ENCODE measurements around the gene APPBP2.

Gene APPBP2

GRCh38 chr17:60471451-60471850 is 54.6 kb downstream of the APPBP2 start:
- POLR2A ChIA-PET: no interaction called here
- TF ChIP-seq CTCF (IDR thresholded peaks at IDR 0.05; ENCODE audit: insufficient read depth, low read length, missing control alignments): no peak
- CTCF ChIA-PET: interaction anchor here (3.9 kb wide), 1 partner anchor 168 kb away, joined by 27 read pairs; no protein-coding TSS in a partner anchor
- no peak for DNase-seq (ENCODE audit: low read depth, low spot score)
- no peak overlapping the region for H3K4me3 ChIP-seq (ENCODE audit: low read depth, low read length)

GRCh38 chr17:60468371-60468770 is 57.7 kb downstream of the APPBP2 start:
- no peak overlapping the region for H3K4me3 ChIP-seq (ENCODE audit: low read depth, low read length)
- ChIA-PET POLR2A (no interaction called here), CTCF (interaction anchor here (3.9 kb wide), 1 partner anchor 171 kb away, joined by 27 read pairs; no protein-coding TSS in a partner anchor)
- no peak for TF ChIP-seq CTCF (IDR thresholded peaks at IDR 0.05; ENCODE audit: insufficient read depth, low read length, missing control alignments)
- DNase-seq (ENCODE audit: low read depth, low spot score): no peak

GRCh38 chr17:60464343-60464742 is 61.7 kb downstream of the APPBP2 start:
- no peak for DNase-seq (ENCODE audit: low read depth, low spot score)
- ChIA-PET POLR2A (no interaction called here), CTCF (interaction anchor here (1.3 kb wide), 1 partner anchor 174 kb away, joined by 4 read pairs; no protein-coding TSS in a partner anchor)
- no peak overlapping the region for H3K4me3 ChIP-seq (ENCODE audit: low read depth, low read length)
- no peak for TF ChIP-seq CTCF (IDR thresholded peaks at IDR 0.05; ENCODE audit: insufficient read depth, low read length, missing control alignments)

- ChIA-PET POLR2A (no interaction called here), CTCF (interaction anchor here (1.0 kb wide), 1 partner anchor 175 kb away, joined by 4 read pairs; no protein-coding TSS in a partner anchor)
- no peak for DNase-seq (ENCODE audit: low read depth, low spot score)
- TF ChIP-seq CTCF (IDR thresholded peaks at IDR 0.05; ENCODE audit: insufficient read depth, low read length, missing control alignments): no peak
- H3K4me3 ChIP-seq (ENCODE audit: low read depth, low read length): no peak overlapping the region
Observed at GRCh38 chr17:60463157-60463835, 62.7 kb downstream of the APPBP2 start.

GRCh38 chr17:60461584-60461983 is 64.5 kb downstream of the APPBP2 start:
- no peak for TF ChIP-seq CTCF (IDR thresholded peaks at IDR 0.05; ENCODE audit: insufficient read depth, low read length, missing control alignments)
- H3K4me3 ChIP-seq (ENCODE audit: low read depth, low read length): no peak overlapping the region
- DNase-seq (ENCODE audit: low read depth, low spot score): no peak
- ChIA-PET CTCF (no interaction called here), POLR2A (no interaction called here)

- ChIA-PET POLR2A (no interaction called here), CTCF (interaction anchor here (2.1 kb wide), 1 partner anchor 181 kb away, joined by 9 read pairs; no protein-coding TSS in a partner anchor)
- TF ChIP-seq CTCF (IDR thresholded peaks at IDR 0.05; ENCODE audit: insufficient read depth, low read length, missing control alignments): no peak
- DNase-seq (ENCODE audit: low read depth, low spot score): no peak
- H3K4me3 ChIP-seq (ENCODE audit: low read depth, low read length): no peak overlapping the region
Observed at GRCh38 chr17:60457148-60457547, 68.9 kb downstream of the APPBP2 start.
